Left kidney (tissue), 1 donor: ENCODE results near the gene ITPRIPL2. TPM values are rescaled to one million over a fixed set of nuclear protein-coding genes. Genes with fewer than 3 reads are reported as not detected.

Experiments used
- polyA plus RNA-seq: library from polyadenylated mRNA; unstranded; fragments of 120-200 nt; gene quantifications from one replicate; pipeline ENCODE4 v1.2.1, GENCODE V29; 2013; ENCODE audit not compliant: insufficient read length

Gene ITPRIPL2
- polyA plus RNA-seq, 1 donor: 15.9 TPM

Other genes starting within 250 kb of the ITPRIPL2 start
- gene SMG1, start 187.6 kb upstream of the ITPRIPL2 start, polyA plus RNA-seq: 86.3 TPM
- gene TMC7, start 130.0 kb upstream of the ITPRIPL2 start, polyA plus RNA-seq: 2.0 TPM
- gene COQ7, start 46.4 kb upstream of the ITPRIPL2 start, polyA plus RNA-seq: 36.3 TPM
- 12.2 TPM for gene SYT17, start 54.3 kb downstream of the ITPRIPL2 start, polyA plus RNA-seq
- gene CLEC19A, start 171.8 kb downstream of the ITPRIPL2 start, polyA plus RNA-seq: 0.05 TPM